Caco-2 (cell line): Measurements from ENCODE around the gene RHBDF2. TPM values are rescaled to one million over a fixed set of nuclear protein-coding genes. Genes with fewer than 3 reads are reported as not detected.

Source experiments
- BruUV-seq: library from RNA; stranded (reverse); fragments of 400-500 nt; replicated peaks from 2 replicates; lab custom pipeline; 2021; lab: Mats Ljungman, UMichigan
- CTCF ChIA-PET: fragments of 300-600 bp; sonication (Branson Sonifier 250); formaldehyde crosslinking; loops from one replicate; lab custom pipeline; 2022; ENCODE audit warnings: antibody characterized with exemption; lab: Charles Lee
- POLR2A ChIA-PET: fragments of 300-600 bp; sonication (Branson Sonifier 250); formaldehyde crosslinking; loops from one replicate; lab custom pipeline; 2022; ENCODE audit warnings: antibody characterized with exemption; lab: Charles Lee
- DNase-seq, 2 experiments: peaks; one replicate each; pipeline versions ENCODE4 v3.0.0 to v3.0.0-alpha.2; 2020 to 2022
- H3K27me3 ChIP-seq: replicated peaks from 2 replicates; pipeline ENCODE4 v1.6.0; 2011; ENCODE audit warnings: low read length; ENCODE audit not compliant: control insufficient read depth, insufficient read depth
- H3K36me3 ChIP-seq: 2 replicates; pipeline ENCODE4 v1.5.1; 2011; ENCODE audit warnings: low read length; ENCODE audit not compliant: control insufficient read depth, insufficient read depth
- H3K4me1 ChIP-seq: fragments of 250-450 bp; sonication (Bioruptor Pico); 2 replicates; pipeline ENCODE4 v1.5.1; 2020; ENCODE audit warnings: mild to moderate bottlenecking
- H3K4me3 ChIP-seq: 2 replicates; pipeline ENCODE4 v1.5.1; 2011; ENCODE audit warnings: low read depth, mild to moderate bottlenecking, control low read depth, low read length
- H3K9me3 ChIP-seq: fragments of 250-450 bp; sonication (Bioruptor Pico); 2 replicates; pipeline ENCODE4 v1.5.1; 2020; ENCODE audit warnings: mild to moderate bottlenecking, moderate library complexity
- H3K27ac Mint-ChIP-seq: one replicate; pipeline ENCODE4 v1.8.0; 2022; ENCODE audit warnings: mixed read lengths; ENCODE audit not compliant: unreplicated experiment
- H3K27me3 Mint-ChIP-seq: one replicate; pipeline ENCODE4 v1.8.0; 2022; ENCODE audit warnings: mixed read lengths; ENCODE audit not compliant: insufficient read depth, unreplicated experiment
- H3K36me3 Mint-ChIP-seq: one replicate; pipeline ENCODE4 v1.8.0; 2022; ENCODE audit warnings: mild to moderate bottlenecking, mixed read lengths; ENCODE audit not compliant: insufficient read depth, unreplicated experiment
- H3K4me1 Mint-ChIP-seq: one replicate; pipeline ENCODE4 v1.8.0; 2022; ENCODE audit warnings: low read depth, mixed read lengths; ENCODE audit not compliant: unreplicated experiment
- H3K4me3 Mint-ChIP-seq: one replicate; pipeline ENCODE4 v1.8.0; 2022; ENCODE audit warnings: mild to moderate bottlenecking, moderate library complexity, mixed read lengths; ENCODE audit not compliant: unreplicated experiment
- H3K9me3 Mint-ChIP-seq: one replicate; pipeline ENCODE4 v1.8.0; 2022; ENCODE audit warnings: mixed read lengths; ENCODE audit not compliant: unreplicated experiment
- CTCF ChIP-seq, 2 experiments: fragments of 200-600 bp in 1 of 2; IDR thresholded peaks; 1 replicate in 1 of 2; 2 replicates in 1 of 2; pipeline versions ENCODE4 v1.5.1 to v1.8.0; 2011 to 2022; ENCODE audit warnings: antibody characterized with exemption in 1 of 2, control low read depth in 1 of 2, inconsistent platforms in 1 of 2, low read depth in 1 of 2, low read length in 1 of 2, mild to moderate bottlenecking in 1 of 2, moderate library complexity in 1 of 2; ENCODE audit not compliant: insufficient read depth in 1 of 2, severe bottlenecking in 1 of 2, unreplicated experiment in 1 of 2
- intact Hi-C: fragments of 100-400 bp; cut with micrococcal nuclease; formaldehyde crosslinking; loops from one replicate; pipeline ENCODE4 v1.10.0; 2022; ENCODE audit not compliant: unreplicated experiment
- total RNA-seq: library from RNA; stranded (reverse); gene quantifications from 2 replicates; pipeline ENCODE4 v1.2.3, GENCODE V29; 2022

Gene RHBDF2
- total RNA-seq, 1 experiment from 2014 or later: 33.8 TPM

- ChIA-PET POLR2A (no interaction called here), CTCF (interaction anchor here (0.8 kb wide), 1 partner anchor 24 kb away, joined by 3 read pairs; no protein-coding TSS in a partner anchor)
- Histone ChIP-seq H3K4me1 (peaks cover 4% of the 10 kb centered on the region; the same call in 1 of the 2 replicates), H3K27me3 (no peaks in the 10 kb centered on the region), H3K36me3 (no peaks in the 10 kb centered on the region), H3K4me3 (no peak overlapping the region), H3K9me3 (no peaks in the 10 kb centered on the region)
- no peak overlapping the region for H3K4me3 Mint-ChIP-seq
- H3K9me3 Mint-ChIP-seq: no peaks in the 10 kb centered on the region
- intact Hi-C loops: no loop called here
- no peaks in the 10 kb centered on the region for H3K36me3 Mint-ChIP-seq
- BruUV-seq: no TSS peak
- no peaks in the 10 kb centered on the region for H3K27me3 Mint-ChIP-seq
- no peaks in the 10 kb centered on the region for H3K4me1 Mint-ChIP-seq
- DNase-seq: no peak
- no peak overlapping the region for H3K27ac Mint-ChIP-seq
- no peak for TF ChIP-seq CTCF (IDR thresholded peaks at IDR 0.05; ENCODE audit: insufficient read depth in 1 of 2, low read depth in 1 of 2, low read length in 1 of 2, severe bottlenecking in 1 of 2, unreplicated experiment in 1 of 2)
Observed at GRCh38 chr17:76521262-76521661, 20.0 kb upstream of the RHBDF2 start.

GRCh38 chr17:76519048-76519966 lies 18.1 kb upstream of the RHBDF2 start:
- Histone ChIP-seq H3K4me1 (no peaks in the 10 kb centered on the region), H3K36me3 (no peaks in the 10 kb centered on the region), H3K4me3 (no peak overlapping the region), H3K27me3 (no peaks in the 10 kb centered on the region), H3K9me3 (no peaks in the 10 kb centered on the region)
- intact Hi-C loops: no loop called here
- DNase-seq: no peak
- H3K27me3 Mint-ChIP-seq: no peaks in the 10 kb centered on the region
- POLR2A ChIA-PET: no interaction called here
- H3K9me3 Mint-ChIP-seq: no peaks in the 10 kb centered on the region
- BruUV-seq: no TSS peak
- no peak for TF ChIP-seq CTCF (IDR thresholded peaks at IDR 0.05; ENCODE audit: insufficient read depth in 1 of 2, low read depth in 1 of 2, low read length in 1 of 2, severe bottlenecking in 1 of 2, unreplicated experiment in 1 of 2)
- no peaks in the 10 kb centered on the region for H3K36me3 Mint-ChIP-seq
- no peak overlapping the region for H3K27ac Mint-ChIP-seq
- CTCF ChIA-PET: no interaction called here
- H3K4me3 Mint-ChIP-seq: no peak overlapping the region
- no peaks in the 10 kb centered on the region for H3K4me1 Mint-ChIP-seq

- Mint-ChIP-seq H3K36me3 (no peaks in the 10 kb centered on the region), H3K4me1 (no peaks in the 10 kb centered on the region), H3K4me3 (no peak overlapping the region), H3K9me3 (no peaks in the 10 kb centered on the region), H3K27ac (no peak overlapping the region), H3K27me3 (no peaks in the 10 kb centered on the region)
- H3K36me3 ChIP-seq: no peaks in the 10 kb centered on the region
- H3K4me1 ChIP-seq: no peaks in the 10 kb centered on the region
- no TSS peak for BruUV-seq
- TF ChIP-seq CTCF (IDR thresholded peaks at IDR 0.05; ENCODE audit: insufficient read depth in 1 of 2, low read depth in 1 of 2, low read length in 1 of 2, severe bottlenecking in 1 of 2, unreplicated experiment in 1 of 2): no peak
- H3K27me3 ChIP-seq: no peaks in the 10 kb centered on the region
- H3K4me3 ChIP-seq: no peak overlapping the region
- intact Hi-C loops: no loop called here
- ChIA-PET POLR2A (interaction anchor here (0.6 kb wide), 1 partner anchor 15 kb away, joined by 4 read pairs; no protein-coding TSS in a partner anchor), CTCF (no interaction called here)
- no peaks in the 10 kb centered on the region for H3K9me3 ChIP-seq
- DNase-seq: no peak
Observed at GRCh38 chr17:76517638-76518038, 16.4 kb upstream of the RHBDF2 start.
